ENCODE measurements around the gene PPP1CA. TPM values are rescaled to one million over a fixed set of nuclear protein-coding genes. Genes with fewer than 3 reads are reported as not detected.
A peak's percentile ranks its signal among the peaks of the same experiment; 100 is the strongest.
"Not testable (repeated sequence)": the region's sequence is repeated elsewhere in the genome, so short reads cannot be mapped to it uniquely, and the experiment has no call there.

The PPP1CA gene
- total and polyA plus RNA-seq, 4 donors = 61.7 to 92.0 (median 72.2) TPM

DNA sequence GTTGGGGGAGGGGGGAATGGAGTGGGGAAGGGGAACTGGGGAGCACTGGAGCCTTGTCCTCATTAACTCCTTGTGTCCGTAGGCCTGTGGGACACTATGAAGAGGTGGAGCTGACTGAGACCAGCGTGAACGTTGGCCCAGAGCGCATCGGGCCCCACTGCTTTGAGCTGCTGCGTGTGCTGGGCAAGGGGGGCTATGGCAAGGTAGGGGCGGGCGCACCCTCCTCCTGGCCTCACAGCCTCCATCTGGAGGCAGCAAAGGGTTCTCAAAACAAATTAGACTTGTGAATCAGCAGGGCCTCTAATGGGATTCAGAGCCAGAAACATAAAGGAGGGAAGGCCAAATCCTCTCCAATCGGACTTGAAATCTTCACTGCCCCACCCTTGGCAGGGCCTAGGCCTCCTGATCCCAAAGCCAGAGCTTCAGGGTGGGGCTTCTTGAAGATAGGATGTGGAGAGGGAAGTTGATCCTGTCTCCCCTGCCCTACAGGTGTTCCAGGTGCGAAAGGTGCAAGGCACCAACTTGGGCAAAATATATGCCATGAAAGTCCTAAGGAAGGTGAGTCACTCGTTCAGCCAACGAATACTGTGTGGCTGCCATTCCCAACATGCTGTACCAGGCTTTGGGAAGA is 27.5 kb upstream of the PPP1CA start:
- intact Hi-C loops (cut with DNase I) = no loop called here
- Histone ChIP-seq H3K4me1 (ENCODE audit: control insufficient read depth in 1 of 2, insufficient read depth in 2 of 2, low read length in 2 of 2) (no peaks in the 10 kb centered on the region), H3K27me3 (ENCODE audit: control insufficient read depth in 1 of 2, insufficient read depth in 2 of 2, low read length in 1 of 2) (no peaks in the 10 kb centered on the region), H3K27ac (ENCODE audit: low read depth in 1 of 2, low read length in 2 of 2) (no peak overlapping the region), H3K4me3 (ENCODE audit: low read length in 2 of 2) (peak overlapping the region; percentile 48 to 61), H3K9me3 (ENCODE audit: control insufficient read depth, low read length) (no peaks in the 10 kb centered on the region), H3K36me3 (ENCODE audit: control insufficient read depth in 1 of 2, insufficient read depth in 2 of 2, low read length in 1 of 2) (no peaks in the 10 kb centered on the region)
- DNase-seq (no peak), ATAC-seq (ENCODE audit: low FRiP score) (no peak)
- WGBS, 2 donors = 48 to 50% methylated on average over 12 of the region's 12 CpGs

DNA sequence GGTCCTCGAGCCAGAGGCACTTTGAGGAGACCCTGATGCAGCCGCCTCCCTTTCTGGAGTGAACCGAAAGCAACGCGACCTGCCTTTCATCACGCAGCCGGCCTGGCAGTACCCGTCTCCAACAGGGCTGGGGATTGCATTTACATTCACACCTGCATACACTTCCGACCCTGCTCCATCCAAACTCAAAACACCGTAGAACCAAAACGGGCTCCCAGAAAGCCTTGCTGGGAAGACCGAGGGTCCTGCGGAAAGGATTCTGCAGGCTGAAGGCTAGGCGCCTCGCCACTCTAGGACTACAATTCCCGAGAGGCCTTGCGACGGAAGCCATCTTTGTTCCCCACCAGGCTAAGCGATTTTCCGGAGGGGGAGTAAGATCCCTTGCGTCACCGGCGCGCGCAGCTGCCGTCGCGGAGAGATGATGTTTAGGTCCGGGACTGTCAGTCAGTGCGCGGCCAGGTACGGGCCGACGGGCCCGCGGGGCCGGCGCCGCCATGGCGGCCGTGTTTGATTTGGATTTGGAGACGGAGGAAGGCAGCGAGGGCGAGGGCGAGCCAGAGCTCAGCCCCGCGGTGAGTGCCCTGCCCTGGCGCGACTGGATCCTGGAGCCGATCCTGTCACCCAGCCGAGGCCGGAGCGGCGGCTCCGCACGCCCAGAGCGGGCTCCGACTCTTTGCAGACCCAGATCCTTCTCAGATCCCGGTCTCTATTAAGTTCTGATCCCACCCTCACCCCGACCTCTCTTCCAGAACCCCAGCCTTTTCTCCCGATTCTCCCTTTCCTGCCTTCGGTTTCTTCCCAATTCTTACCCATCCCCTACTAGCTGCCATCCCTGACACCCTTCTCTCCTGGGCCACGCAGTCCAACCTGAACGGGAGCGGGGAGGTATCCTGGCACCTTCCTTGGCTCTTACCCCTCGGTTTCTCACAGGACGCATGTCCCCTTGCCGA is 26.7 kb upstream of the PPP1CA start, which contains the start of gene RPS6KB2:
Gene RPS6KB2, plus strand, starts transcription at position 443 of the 950 bp plus-strand sequence. Its CDS starts 52 bp downstream, at position 495.
- H3K27ac ChIP-seq (ENCODE audit: low read depth in 1 of 2, low read length in 2 of 2) = peak within 1 kb of the TSS in 1 of 2 donors; percentile 67
- WGBS, 2 donors = 0% methylated on average over 61 to 68 of the region's 68 CpGs
- DNase-seq = peak; percentile 99 to 100
- no peaks in the 10 kb centered on the region for H3K27me3 ChIP-seq (ENCODE audit: control insufficient read depth in 1 of 2, insufficient read depth in 2 of 2, low read length in 1 of 2)
- no peaks in the 10 kb centered on the region for H3K4me1 ChIP-seq (ENCODE audit: control insufficient read depth in 1 of 2, insufficient read depth in 2 of 2, low read length in 2 of 2)
- no peaks in the 10 kb centered on the region for H3K36me3 ChIP-seq (ENCODE audit: control insufficient read depth in 1 of 2, insufficient read depth in 2 of 2, low read length in 1 of 2)
- intact Hi-C loops (cut with DNase I) = no loop called here
- no peaks in the 10 kb centered on the region for H3K9me3 ChIP-seq (ENCODE audit: control insufficient read depth, low read length)
- peak within 1 kb of the TSS; percentile 61 to 75 for H3K4me3 ChIP-seq (ENCODE audit: low read length in 2 of 2)
- peak; percentile 94 for ATAC-seq (ENCODE audit: low FRiP score)

DNA sequence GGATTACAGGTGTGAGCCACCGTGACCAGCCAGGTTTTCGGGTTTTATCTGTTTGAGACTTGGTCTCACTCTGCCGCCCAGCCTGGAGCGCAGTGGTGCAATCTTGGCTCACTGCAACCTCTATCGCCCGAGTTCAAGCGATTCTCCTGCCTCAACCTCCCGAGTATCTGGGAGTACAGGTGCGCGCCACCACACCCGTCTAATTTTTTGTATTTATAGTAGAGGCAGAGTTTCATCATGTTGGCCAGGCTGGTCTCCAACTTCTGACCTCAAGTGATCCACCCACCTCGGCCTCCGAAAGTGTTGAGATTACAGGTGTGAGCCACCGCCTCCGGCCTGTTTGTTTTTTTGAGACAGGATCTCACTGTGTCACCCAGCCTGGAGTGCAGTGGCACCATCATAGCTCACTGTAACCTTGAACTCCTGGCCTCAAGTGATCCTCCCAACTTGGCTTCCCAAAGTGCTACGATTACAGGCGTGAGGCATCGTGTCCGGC is 25.8 kb upstream of the PPP1CA start:
- 78% methylated on average over 19 of the region's 19 CpGs for WGBS, 2 donors
- DNase-seq; H3K27ac ChIP-seq (ENCODE audit: low read depth in 1 of 2, low read length in 2 of 2); H3K4me3 ChIP-seq (ENCODE audit: low read length in 2 of 2); H3K9me3 ChIP-seq (ENCODE audit: control insufficient read depth, low read length); ATAC-seq (ENCODE audit: low FRiP score); H3K27me3 ChIP-seq (ENCODE audit: control insufficient read depth in 1 of 2, insufficient read depth in 2 of 2, low read length in 1 of 2); H3K4me1 ChIP-seq (ENCODE audit: control insufficient read depth in 1 of 2, insufficient read depth in 2 of 2, low read length in 2 of 2); intact Hi-C loops (cut with DNase I); H3K36me3 ChIP-seq (ENCODE audit: control insufficient read depth in 1 of 2, insufficient read depth in 2 of 2, low read length in 1 of 2): not testable (repeated sequence)

DNA sequence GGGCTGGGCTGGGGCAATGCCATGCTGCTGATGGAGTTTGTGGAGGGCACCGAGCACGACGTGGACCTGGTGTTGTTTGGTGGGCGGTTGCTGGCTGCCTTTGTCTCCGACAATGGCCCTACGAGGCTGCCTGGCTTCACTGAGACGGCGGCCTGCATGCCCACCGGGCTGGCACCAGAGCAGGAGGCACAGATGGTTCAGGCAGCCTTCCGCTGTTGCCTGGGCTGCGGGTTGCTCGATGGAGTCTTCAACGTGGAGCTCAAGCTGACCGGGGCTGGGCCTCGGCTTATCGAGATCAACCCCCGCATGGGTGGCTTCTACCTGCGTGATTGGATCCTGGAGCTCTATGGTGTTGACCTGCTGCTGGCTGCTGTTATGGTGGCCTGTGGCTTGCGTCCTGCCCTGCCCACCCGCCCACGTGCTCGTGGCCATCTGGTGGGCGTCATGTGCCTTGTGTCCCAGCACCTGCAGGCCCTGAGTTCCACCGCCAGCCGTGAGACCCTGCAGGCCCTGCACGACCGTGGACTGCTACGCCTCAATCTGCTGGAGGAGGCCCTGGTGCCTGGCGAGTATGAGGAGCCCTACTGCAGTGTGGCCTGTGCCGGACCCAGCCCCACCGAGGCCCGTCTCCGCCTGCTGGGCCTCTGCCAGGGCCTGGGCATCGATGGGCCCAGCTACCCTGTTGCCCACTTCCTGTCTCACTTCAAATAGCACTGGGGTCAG is 22.4 kb upstream of the PPP1CA start:
- H3K27ac ChIP-seq (ENCODE audit: low read depth in 1 of 2, low read length in 2 of 2) = no peak overlapping the region
- H3K36me3 ChIP-seq (ENCODE audit: control insufficient read depth in 1 of 2, insufficient read depth in 2 of 2, low read length in 1 of 2) = no peaks in the 10 kb centered on the region
- DNase-seq (no peak), ATAC-seq (ENCODE audit: low FRiP score) (no peak)
- intact Hi-C loops (cut with DNase I) = no loop called here
- no peaks in the 10 kb centered on the region for H3K4me1 ChIP-seq (ENCODE audit: control insufficient read depth in 1 of 2, insufficient read depth in 2 of 2, low read length in 2 of 2)
- no peak overlapping the region for H3K4me3 ChIP-seq (ENCODE audit: low read length in 2 of 2)
- no peaks in the 10 kb centered on the region for H3K27me3 ChIP-seq (ENCODE audit: control insufficient read depth in 1 of 2, insufficient read depth in 2 of 2, low read length in 1 of 2)
- WGBS, 2 donors = 86 to 88% methylated on average over 34 of the region's 34 CpGs
- no peaks in the 10 kb centered on the region for H3K9me3 ChIP-seq (ENCODE audit: control insufficient read depth, low read length)

DNA sequence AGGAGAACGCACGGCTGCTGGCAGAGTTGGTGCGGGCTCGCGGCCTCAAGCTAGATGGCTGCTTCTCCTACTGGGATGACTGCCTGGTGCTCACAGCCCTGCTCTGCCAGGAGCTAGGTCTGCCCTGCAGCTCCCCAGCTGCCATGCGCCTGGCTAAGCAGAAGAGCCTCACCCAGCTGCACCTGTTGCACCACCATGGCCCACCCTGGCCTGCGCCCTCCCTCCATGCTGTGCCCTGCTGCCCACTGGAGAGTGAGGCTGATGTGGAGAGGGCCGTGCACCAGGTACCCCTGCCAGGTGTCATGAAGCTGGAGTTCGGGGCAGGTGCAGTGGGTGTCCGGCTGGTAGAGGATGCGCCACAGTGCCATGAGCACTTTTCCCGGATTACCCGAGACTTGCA is 21.8 kb upstream of the PPP1CA start:
- ATAC-seq (ENCODE audit: low FRiP score) = no peak
- Histone ChIP-seq H3K36me3 (ENCODE audit: control insufficient read depth in 1 of 2, insufficient read depth in 2 of 2, low read length in 1 of 2) (no peaks in the 10 kb centered on the region), H3K4me1 (ENCODE audit: control insufficient read depth in 1 of 2, insufficient read depth in 2 of 2, low read length in 2 of 2) (no peaks in the 10 kb centered on the region), H3K4me3 (ENCODE audit: low read length in 2 of 2) (no peak overlapping the region), H3K9me3 (ENCODE audit: control insufficient read depth, low read length) (no peaks in the 10 kb centered on the region), H3K27ac (ENCODE audit: low read depth in 1 of 2, low read length in 2 of 2) (no peak overlapping the region), H3K27me3 (ENCODE audit: control insufficient read depth in 1 of 2, insufficient read depth in 2 of 2, low read length in 1 of 2) (no peaks in the 10 kb centered on the region)
- 92 to 95% methylated on average over 13 of the region's 13 CpGs for WGBS, 2 donors
- no peak for DNase-seq
- intact Hi-C loops (cut with DNase I) = no loop called here

DNA sequence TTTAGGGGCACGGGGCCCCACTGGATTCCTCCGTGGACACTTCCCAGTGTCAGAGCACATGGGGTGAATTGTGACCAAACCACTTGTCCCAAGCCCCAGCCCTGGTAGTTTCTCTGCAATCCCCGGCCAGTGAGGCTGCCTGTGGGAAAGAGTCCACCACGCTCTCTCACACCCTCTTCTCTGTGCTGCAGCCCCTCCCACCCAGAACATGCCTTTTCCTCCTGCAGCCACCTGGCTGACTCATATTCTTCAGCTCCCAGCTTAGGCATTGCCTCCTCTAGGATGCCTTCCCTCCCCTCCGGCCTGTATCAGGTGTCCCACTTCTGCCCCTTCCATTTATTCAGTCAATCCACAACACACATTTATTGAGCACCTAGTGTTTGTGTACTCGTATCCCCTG is 21.2 kb upstream of the PPP1CA start:
- H3K9me3 ChIP-seq (ENCODE audit: control insufficient read depth, low read length) = no peaks in the 10 kb centered on the region
- no peaks in the 10 kb centered on the region for H3K27me3 ChIP-seq (ENCODE audit: control insufficient read depth in 1 of 2, insufficient read depth in 2 of 2, low read length in 1 of 2)
- intact Hi-C loops (cut with DNase I) = no loop called here
- no peak overlapping the region for H3K27ac ChIP-seq (ENCODE audit: low read depth in 1 of 2, low read length in 2 of 2)
- ATAC-seq (ENCODE audit: low FRiP score) = no peak
- H3K36me3 ChIP-seq (ENCODE audit: control insufficient read depth in 1 of 2, insufficient read depth in 2 of 2, low read length in 1 of 2) = no peaks in the 10 kb centered on the region
- no peak overlapping the region for H3K4me3 ChIP-seq (ENCODE audit: low read length in 2 of 2)
- H3K4me1 ChIP-seq (ENCODE audit: control insufficient read depth in 1 of 2, insufficient read depth in 2 of 2, low read length in 2 of 2) = no peaks in the 10 kb centered on the region
- DNase-seq = no peak
- 75 to 78% methylated on average over 6 of the region's 6 CpGs for WGBS, 2 donors

DNA sequence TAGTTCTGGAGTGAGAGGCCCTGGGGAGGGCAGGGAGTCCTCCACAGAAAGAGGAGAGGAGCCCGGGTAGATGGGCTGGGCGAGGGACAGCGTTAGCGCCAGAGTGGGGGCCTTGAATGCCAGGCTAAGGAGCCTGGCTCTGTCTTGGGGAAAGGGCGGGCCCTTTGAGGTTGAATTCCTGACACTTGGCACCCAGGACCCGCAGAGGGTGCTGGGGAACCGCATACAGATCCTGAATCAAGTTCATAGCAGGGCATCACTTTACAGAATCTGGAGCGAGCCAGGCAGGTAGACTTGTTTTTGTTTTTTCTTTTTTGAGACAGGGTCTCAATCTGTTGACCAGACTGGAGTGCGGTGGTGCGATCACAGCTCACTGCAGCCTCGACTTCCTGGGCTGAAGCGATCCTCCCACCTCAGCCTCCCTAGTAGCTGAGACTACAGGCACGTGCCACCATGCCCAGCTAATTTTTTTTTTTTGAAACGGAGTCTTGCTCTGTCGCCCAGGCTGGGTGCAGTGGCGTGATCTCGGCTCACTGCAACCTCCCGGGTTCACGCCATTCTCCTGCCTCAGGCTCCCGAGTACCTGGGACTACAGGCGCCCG is 19.9 kb upstream of the PPP1CA start:
- intact Hi-C loops (cut with DNase I) = no loop called here
- ATAC-seq (ENCODE audit: low FRiP score) (no peak), DNase-seq (no peak)
- Histone ChIP-seq H3K4me3 (ENCODE audit: low read length in 2 of 2) (no peak overlapping the region), H3K36me3 (ENCODE audit: control insufficient read depth in 1 of 2, insufficient read depth in 2 of 2, low read length in 1 of 2) (no peaks in the 10 kb centered on the region), H3K27me3 (ENCODE audit: control insufficient read depth in 1 of 2, insufficient read depth in 2 of 2, low read length in 1 of 2) (no peaks in the 10 kb centered on the region), H3K9me3 (ENCODE audit: control insufficient read depth, low read length) (no peaks in the 10 kb centered on the region), H3K27ac (ENCODE audit: low read depth in 1 of 2, low read length in 2 of 2) (peak overlapping the region in 1 of 2 donors; percentile 28), H3K4me1 (ENCODE audit: control insufficient read depth in 1 of 2, insufficient read depth in 2 of 2, low read length in 2 of 2) (no peaks in the 10 kb centered on the region)
- 81% methylated on average over 22 of the region's 22 CpGs for WGBS, 2 donors
